Measurements from ENCODE around the gene EMILIN1.
A peak's percentile ranks its signal among the peaks of the same experiment; 100 is the strongest.

EMILIN1 gene

GRCh38 chr2:27127883-27128667, 49.7 kb downstream of the EMILIN1 start:
- DNase-seq, result no peak

- no peak for DNase-seq
Observed at GRCh38 chr2:27128668-27129571, 50.5 kb downstream of the EMILIN1 start.

GRCh38 chr2:27130396-27130795, 52.0 kb downstream of the EMILIN1 start:
- DNase-seq, result no peak

- no peak for DNase-seq
Observed at GRCh38 chr2:27131429-27131828, 53.0 kb downstream of the EMILIN1 start.

GRCh38 chr2:27133195-27133875, 54.9 kb downstream of the EMILIN1 start:
- DNase-seq, result no peak

GRCh38 chr2:27133905-27134780, 55.7 kb downstream of the EMILIN1 start, which contains the start of gene PREB:
Gene PREB, minus strand, starts transcription at chr2:27134636. Its CDS starts 215 bp downstream, at chr2:27134421.
- peak; percentile 88 for DNase-seq

- DNase-seq, result no peak
Observed at GRCh38 chr2:27134781-27135477, 56.5 kb downstream of the EMILIN1 start.

GRCh38 chr2:27135478-27135955, 57.1 kb downstream of the EMILIN1 start:
- DNase-seq, result no peak

Measured in NCI-H748 treated with DMSO at 0.1 percent for 48 hours (cell line).